C4-2B (cell line): ENCODE measurements around the gene KLHL25.
A peak's percentile ranks its signal among the peaks of the same experiment; 100 is the strongest.

ENCODE experiments used
- ZFX ChIP-seq: fragments of 450-650 bp; IDR thresholded peaks from 2 replicates; pipeline ENCODE4 v1.6.1; 2017
- TF ChIP-seq, protein P1 (sequence below): fragments of 450-650 bp; conservative IDR thresholded peaks from 2 replicates; pipeline ENCODE4 v1.5.1; 2017; ENCODE audit warnings: mild to moderate bottlenecking

DNA sequence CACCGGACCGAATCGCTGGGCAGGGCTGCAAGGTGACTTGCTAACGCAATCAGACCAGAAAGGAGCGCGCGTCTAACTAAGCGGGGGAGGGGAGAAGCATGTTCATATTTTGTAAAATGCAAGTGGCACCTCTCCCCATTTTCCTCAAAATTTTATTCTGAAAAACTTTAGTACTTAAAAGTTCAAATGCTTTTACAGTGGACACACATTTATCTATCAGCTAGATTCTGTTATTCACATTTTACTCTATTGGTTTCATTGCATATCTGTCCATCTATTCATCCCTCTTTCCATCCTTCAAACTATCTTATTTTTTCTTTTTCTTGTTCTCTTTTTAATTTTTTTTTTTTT, 46.1 kb upstream of the KLHL25 start:
- TF ChIP-seq, protein P1, sequence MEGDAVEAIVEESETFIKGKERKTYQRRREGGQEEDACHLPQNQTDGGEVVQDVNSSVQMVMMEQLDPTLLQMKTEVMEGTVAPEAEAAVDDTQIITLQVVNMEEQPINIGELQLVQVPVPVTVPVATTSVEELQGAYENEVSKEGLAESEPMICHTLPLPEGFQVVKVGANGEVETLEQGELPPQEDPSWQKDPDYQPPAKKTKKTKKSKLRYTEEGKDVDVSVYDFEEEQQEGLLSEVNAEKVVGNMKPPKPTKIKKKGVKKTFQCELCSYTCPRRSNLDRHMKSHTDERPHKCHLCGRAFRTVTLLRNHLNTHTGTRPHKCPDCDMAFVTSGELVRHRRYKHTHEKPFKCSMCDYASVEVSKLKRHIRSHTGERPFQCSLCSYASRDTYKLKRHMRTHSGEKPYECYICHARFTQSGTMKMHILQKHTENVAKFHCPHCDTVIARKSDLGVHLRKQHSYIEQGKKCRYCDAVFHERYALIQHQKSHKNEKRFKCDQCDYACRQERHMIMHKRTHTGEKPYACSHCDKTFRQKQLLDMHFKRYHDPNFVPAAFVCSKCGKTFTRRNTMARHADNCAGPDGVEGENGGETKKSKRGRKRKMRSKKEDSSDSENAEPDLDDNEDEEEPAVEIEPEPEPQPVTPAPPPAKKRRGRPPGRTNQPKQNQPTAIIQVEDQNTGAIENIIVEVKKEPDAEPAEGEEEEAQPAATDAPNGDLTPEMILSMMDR = peak; percentile 79
- TF ChIP-seq ZFX = no peak
